ENCODE results near the gene CUX1.
"Not testable (repeated sequence)": the region's sequence is repeated elsewhere in the genome, so short reads cannot be mapped to it uniquely, and the experiment has no call there.

The CUX1 gene

DNA sequence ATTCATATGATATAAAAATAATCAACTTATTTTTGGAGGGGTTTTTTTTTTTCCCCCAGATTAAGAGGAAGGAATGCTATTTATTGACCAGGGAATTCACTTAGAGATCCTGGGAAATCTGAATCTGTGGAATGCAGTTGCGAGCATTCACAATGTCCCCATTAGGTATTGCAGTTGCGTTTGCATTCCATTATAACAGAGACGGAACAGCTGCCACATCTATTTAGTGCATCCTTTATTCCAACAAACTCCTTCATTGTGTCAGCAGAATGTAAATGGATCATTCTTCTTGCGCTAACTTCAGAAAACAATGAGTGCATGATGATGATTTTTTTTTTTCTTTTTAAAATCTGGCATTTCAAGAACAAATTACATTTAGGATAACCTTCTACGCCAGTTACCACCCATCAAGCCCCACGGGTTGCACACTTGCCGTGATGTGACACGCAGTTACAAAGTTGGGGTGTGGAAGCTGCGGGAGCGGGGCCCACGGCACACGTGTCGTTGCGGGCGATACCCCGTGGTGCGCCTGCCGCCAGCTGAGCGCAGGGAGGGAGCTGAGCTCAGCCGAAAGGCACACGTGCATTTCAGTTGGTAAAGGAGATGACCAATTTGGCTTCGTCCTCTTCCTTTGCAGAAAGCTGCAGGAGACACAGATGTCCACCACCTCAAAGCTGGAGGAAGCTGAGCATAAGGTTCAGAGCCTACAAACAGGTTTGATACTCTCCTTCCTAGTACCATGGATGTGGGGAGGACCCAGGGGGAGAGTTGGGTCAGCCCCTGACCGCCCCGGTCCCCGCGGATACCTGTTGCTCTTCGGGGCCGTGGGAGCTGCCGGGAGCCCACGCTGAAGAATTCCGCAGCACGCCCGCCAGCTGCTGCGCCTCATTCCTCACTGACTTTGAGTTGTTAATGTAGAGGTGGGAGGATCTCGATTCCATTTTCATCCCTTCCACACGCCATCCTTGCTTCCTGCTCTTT lies 293.9 kb downstream of the CUX1 start:
- DNase-seq, result peak; percentile 44

- no peak for DNase-seq
These were observed 297.8 kb downstream of the CUX1 start for GRCh38 chr7:102115181-102115580.

DNA sequence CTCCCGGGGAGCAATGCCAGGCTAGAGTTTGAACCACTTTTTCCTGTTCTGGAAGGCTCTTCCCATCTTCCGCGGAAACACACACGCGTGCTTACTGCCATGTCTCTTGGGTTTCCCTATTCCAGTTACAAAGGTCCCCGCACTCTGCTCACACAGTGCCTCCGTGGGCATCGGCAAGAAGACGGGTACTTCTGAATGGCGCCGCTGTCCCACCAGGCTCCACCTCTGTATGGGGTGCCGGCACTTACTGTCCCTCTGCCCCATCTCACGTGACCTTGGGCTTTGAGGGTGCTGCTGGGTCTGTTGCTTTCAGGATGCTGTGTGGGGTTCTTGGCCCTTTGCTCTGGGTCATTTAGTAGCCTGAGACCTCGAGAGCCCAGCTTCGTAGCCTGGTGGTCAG lies 298.5 kb downstream of the CUX1 start:
- DNase-seq, result no peak

DNA sequence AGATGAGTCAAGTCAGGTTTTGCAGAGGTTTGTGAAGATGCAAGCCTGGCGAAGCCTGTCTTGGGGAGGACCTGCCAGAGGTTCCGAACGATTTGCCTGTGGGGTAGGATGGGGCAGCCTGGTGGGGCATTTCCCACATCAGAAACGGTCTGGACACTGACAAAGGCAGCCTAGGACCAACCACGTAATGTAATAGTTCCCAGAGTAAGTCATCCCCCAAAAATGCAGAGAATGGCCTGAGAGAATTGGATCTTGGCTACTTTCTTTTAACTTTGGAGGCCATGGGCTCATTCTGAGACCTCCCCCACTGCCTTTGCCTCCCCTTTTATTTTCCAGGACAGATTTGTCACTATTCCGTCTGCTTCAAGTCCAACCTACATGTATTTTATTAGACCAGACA lies 300.3 kb downstream of the CUX1 start:
- no peak for DNase-seq

GRCh38 chr7:102119213-102119651 lies 301.8 kb downstream of the CUX1 start:
- peak; percentile 72 for DNase-seq

- peak; percentile 4 for DNase-seq
These were observed 302.5 kb downstream of the CUX1 start for GRCh38 chr7:102119925-102120324.

DNA sequence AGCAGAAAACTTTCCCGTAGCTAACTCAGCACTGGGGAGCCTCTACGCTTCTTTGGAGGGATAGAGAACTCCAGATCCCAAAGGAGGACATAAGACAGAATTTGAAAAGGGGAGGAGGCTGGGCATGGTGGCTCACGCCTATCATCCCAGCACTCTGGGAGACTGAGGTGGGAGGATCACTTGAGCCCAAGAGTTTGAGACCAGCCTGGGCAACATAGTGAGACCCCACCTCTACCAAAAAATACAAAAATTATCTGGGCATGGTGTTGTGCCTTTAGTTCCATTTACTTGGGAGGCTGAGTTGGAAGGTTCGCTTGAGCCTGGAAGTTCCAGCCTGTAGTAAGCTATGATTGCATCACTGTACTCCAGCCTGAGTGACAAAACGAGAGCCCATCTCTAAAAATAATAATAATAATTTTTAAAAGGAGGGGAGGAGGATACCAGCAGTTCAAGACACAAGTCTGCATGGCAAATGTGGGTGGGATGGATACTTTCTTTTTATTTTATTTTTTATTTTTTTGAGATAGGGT lies 303.3 kb downstream of the CUX1 start:
- DNase-seq, result no peak

DNA sequence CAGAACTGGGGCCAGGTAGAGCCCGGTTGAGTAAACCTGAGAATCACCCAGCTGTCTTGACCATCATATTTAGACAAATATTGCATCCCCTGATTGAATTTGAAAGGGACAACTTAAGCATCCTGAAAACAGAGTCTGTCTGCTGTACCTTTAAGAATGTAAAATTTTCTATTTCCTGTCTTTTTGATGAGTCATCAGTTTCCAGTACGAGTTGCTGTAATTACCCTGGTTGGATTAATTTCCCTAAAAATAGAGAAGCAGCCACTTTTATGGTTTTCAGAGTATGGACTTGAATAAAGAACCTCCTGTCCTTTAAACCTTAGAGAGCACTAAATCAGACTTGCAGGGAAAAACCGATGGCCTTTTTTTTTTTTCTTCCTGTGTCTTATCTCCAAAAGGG lies 304.6 kb downstream of the CUX1 start:
- no peak for DNase-seq

DNA sequence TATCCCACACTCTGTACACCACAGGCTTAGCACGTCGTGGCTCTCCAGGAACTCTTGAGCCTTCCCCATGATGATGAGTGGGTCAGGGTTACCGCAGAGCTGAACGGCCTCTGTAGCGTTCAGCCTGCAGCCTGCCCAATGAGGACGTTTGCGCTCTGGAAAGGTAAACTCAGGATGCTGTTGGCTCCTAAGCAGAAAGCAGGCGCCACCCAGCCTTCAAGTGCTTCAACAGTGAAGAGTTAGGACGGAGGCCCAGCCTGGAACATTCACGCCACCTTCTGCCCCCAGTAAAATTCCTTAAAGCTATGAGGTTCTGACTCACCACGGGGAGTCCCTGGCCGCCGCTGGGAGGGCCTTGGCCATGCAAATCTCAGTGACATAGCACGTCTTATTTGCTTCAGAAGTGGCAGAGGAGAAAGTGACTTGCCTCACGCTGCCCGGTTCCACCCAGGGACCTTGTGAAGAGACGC lies 307.7 kb downstream of the CUX1 start:
- no peak for DNase-seq

GRCh38 chr7:102128303-102128702 lies 310.9 kb downstream of the CUX1 start:
- no peak for DNase-seq

DNA sequence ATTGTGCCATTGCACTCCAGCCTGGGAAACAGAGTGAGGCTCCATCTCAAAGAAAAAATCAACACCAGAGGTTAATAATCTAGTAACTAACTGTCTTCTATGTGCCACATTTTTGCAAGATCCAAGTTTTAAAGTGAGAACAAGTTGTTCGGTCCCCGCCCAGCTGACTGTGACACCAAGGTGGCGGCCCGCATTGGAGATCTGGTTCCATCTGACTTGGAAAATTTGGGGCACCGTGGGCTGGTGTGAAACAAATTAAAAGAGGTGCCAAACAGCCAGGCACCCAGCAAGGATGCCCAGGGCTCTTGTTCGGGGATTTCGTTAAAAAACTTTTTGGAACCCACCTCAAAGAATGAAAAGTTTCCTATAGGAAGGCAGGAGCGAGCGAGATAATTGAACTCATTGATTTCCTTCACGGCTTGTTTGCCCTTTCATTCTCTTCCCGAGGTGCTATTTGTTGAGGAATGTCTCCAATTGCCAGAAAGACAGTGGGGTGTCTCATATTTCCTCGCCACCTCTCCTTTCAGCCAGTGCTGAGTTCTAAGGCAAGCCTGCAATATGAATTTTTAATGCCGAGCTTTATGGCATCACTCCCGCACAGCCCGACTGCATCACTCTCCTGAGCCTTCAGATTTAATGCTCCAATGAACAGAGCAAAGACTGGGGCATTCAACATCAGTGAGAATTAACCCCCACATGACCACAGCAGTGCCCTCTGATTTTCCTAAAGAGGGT lies 312.4 kb downstream of the CUX1 start:
- DNase-seq, result no peak

DNA sequence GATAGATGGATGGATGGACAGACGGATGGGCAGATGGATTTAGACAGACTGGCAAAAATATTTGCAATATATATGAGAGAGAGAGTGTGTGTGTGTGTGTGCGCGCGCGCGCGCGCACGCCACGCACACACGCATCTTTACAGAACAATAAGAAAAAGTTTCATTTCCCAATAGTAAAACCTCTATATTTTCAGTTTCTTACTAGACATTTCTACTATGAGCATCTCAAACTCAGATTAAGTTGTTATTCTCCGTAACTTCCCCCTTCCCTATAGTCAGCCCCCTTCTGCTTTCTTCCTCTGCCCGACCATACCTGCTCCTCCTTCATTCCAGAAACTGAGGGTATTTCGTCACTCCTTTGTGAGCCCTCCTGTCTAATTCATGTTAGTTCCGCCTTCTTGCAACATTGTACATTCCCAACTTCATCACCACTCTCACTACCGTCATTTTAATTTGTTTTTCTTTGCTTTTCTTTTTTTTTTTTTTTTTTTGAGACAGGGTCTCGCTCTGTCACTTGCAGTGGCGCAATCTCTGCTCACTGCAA lies 314.9 kb downstream of the CUX1 start:
- DNase-seq, result no peak

GRCh38 chr7:102138676-102139075 lies 321.2 kb downstream of the CUX1 start:
- no peak for DNase-seq

DNA sequence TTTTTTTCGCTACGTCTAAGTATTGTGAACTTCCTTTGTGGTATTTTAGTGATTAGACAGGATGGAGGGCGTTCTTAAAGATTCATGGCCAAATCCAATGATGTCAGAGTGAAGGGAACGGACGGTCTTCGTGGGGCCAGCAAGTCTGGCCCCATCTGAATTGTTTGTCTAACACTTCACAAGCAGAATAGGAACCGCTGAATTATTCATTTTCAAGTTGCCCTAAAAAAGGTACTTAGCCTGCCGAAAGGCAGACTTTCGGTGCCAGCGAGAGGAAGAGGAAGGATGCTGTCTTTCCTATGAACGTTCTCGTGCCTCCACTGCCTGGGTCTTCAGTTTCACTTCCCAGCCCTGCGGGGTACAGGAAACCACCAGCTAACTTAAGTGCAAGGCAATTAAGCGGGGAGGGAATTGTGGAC lies 323.5 kb downstream of the CUX1 start:
- peak; percentile 18 for DNase-seq

- not testable (repeated sequence) for DNase-seq
These were observed 325.0 kb downstream of the CUX1 start for GRCh38 chr7:102142433-102142832.

DNA sequence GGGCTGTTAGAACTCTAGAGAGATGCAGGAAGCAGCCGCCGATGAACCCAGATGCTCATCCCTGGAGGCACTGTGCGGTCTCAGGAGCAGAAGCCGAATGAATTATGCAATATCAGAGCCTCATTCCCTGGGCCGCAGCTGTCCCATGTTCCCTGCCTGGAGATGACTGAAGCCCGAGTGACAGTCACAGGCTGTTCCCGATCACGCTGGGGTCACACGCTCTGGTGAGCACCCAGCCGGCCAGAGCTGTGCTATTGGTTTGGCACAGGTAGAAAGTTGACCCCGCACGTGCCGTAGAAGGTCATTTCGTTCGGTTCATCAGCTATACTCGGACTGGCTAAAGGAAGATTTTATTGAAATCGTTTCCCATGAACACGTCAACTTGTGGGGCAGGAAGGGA lies 328.7 kb downstream of the CUX1 start:
- peak; percentile 13 for DNase-seq

- DNase-seq, result no peak
These were observed 329.6 kb downstream of the CUX1 start for GRCh38 chr7:102147008-102147407.

- no peak for DNase-seq
These were observed 331.4 kb downstream of the CUX1 start for GRCh38 chr7:102148799-102149198.

GRCh38 chr7:102149416-102149815 lies 332.0 kb downstream of the CUX1 start:
- no peak for DNase-seq

DNA sequence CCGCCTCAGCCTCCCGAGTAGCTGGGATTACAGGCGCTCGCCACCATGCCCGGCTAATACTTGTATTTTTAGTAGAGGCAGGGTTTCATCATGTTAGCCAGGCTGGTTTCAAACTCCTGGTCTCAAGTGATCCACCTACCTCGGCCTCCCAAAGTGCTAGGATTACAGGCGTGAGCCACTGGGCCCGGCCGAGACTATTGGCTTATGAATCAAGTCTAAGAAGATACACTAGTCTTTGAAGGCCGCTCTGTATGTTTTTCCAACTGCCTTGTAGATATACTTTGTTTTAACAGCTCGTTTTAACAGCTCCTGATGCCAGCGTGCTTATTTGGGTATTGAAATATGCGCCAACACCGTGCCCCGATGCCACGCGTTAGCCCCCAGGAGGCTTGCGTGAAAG lies 332.8 kb downstream of the CUX1 start:
- no peak for DNase-seq

GRCh38 chr7:102152672-102153598 lies 335.5 kb downstream of the CUX1 start:
- no peak for DNase-seq

DNA sequence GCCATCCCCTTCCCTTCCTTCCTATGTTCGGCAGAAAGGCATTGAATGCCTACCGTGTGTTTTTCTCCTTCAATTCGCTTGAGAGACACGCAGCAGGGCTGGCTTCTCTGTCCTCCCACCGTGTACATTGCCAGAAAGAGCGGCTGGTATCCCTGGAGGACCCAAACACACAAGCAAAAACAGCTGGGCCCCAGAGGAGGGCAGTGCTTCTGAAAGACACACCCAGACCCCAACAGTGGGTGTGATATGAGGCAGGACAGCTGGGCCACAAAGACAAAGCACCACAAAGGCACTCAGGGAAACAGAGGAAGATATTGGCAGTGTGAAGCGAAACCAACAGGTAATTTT lies 336.1 kb downstream of the CUX1 start:
- DNase-seq, result no peak

Data from midbrain (tissue), 1 donor.